ENCODE measurements around the gene NANP.
"Not testable (repeated sequence)": the region's sequence is repeated elsewhere in the genome, so short reads cannot be mapped to it uniquely, and the experiment has no call there.

NANP gene

GRCh38 chr20:25606094-25606695 lies 17.6 kb downstream of the NANP start:
- no peak for DNase-seq (ENCODE audit: low read depth in 2 of 3, low spot score in 2 of 3)

GRCh38 chr20:25605148-25605547 lies 18.7 kb downstream of the NANP start:
- no peak for DNase-seq (ENCODE audit: low read depth in 2 of 3, low spot score in 2 of 3)

GRCh38 chr20:25604611-25605010 lies 19.2 kb downstream of the NANP start:
- DNase-seq (ENCODE audit: low read depth in 2 of 3, low spot score in 2 of 3): no peak

GRCh38 chr20:25602914-25603309 lies 20.9 kb downstream of the NANP start:
- not testable (repeated sequence) for DNase-seq (ENCODE audit: low read depth in 2 of 3, low spot score in 2 of 3)

- not testable (repeated sequence) for DNase-seq (ENCODE audit: low read depth in 2 of 3, low spot score in 2 of 3)
These were observed 21.5 kb downstream of the NANP start for GRCh38 chr20:25602191-25602913.

GRCh38 chr20:25601659-25602058 lies 22.2 kb downstream of the NANP start:
- no peak for DNase-seq (ENCODE audit: low read depth in 2 of 3, low spot score in 2 of 3)

- DNase-seq (ENCODE audit: low read depth in 2 of 3, low spot score in 2 of 3): no peak
These were observed 23.2 kb downstream of the NANP start for GRCh38 chr20:25600632-25601031.

- no peak for DNase-seq (ENCODE audit: low read depth in 2 of 3, low spot score in 2 of 3)
These were observed 31.5 kb downstream of the NANP start for GRCh38 chr20:25592135-25592852.

GRCh38 chr20:25590778-25591177 lies 33.0 kb downstream of the NANP start:
- not testable (repeated sequence) for DNase-seq (ENCODE audit: low read depth in 2 of 3, low spot score in 2 of 3)

GRCh38 chr20:25588491-25588890 lies 35.3 kb downstream of the NANP start:
- DNase-seq (ENCODE audit: low read depth in 2 of 3, low spot score in 2 of 3): no peak

- DNase-seq (ENCODE audit: low read depth in 2 of 3, low spot score in 2 of 3): no peak
These were observed 36.3 kb downstream of the NANP start for GRCh38 chr20:25587536-25587935.

- DNase-seq (ENCODE audit: low read depth in 2 of 3, low spot score in 2 of 3): no peak
These were observed 36.9 kb downstream of the NANP start for GRCh38 chr20:25586877-25587276.

GRCh38 chr20:25584905-25585704 lies 38.7 kb downstream of the NANP start, which contains the start of gene NINL:
Gene NINL (minus strand): TSS chr20:25585531. CDS start chr20:25526587, 58,944 bp downstream.
- peak in 2 of 3 experiments; percentile 18 to 20 for DNase-seq (ENCODE audit: low read depth in 2 of 3, low spot score in 2 of 3)

- not testable (repeated sequence) for DNase-seq (ENCODE audit: low read depth in 2 of 3, low spot score in 2 of 3)
These were observed 40.2 kb downstream of the NANP start for GRCh38 chr20:25583607-25584006.

GRCh38 chr20:25580711-25581110 lies 43.1 kb downstream of the NANP start:
- DNase-seq (ENCODE audit: low read depth in 2 of 3, low spot score in 2 of 3): no peak

- DNase-seq (ENCODE audit: low read depth in 2 of 3, low spot score in 2 of 3): no peak
These were observed 44.6 kb downstream of the NANP start for GRCh38 chr20:25579081-25579770.

GRCh38 chr20:25576783-25577530 lies 46.9 kb downstream of the NANP start:
- DNase-seq (ENCODE audit: low read depth in 2 of 3, low spot score in 2 of 3): no peak

GRCh38 chr20:25574411-25574810 lies 49.4 kb downstream of the NANP start:
- no peak for DNase-seq (ENCODE audit: low read depth in 2 of 3, low spot score in 2 of 3)

GRCh38 chr20:25573288-25574251 lies 50.2 kb downstream of the NANP start:
- DNase-seq (ENCODE audit: low read depth in 2 of 3, low spot score in 2 of 3): no peak
